GM15510 (cell line): ENCODE measurements around the gene ZEB2.

ENCODE experiments used
- POLR2A ChIP-seq: IDR thresholded peaks from 3 replicates; pipeline ENCODE4 v1.6.1; 2011; ENCODE audit warnings: borderline replicate concordance; ENCODE audit not compliant: insufficient read length; ENCODE audit errors: extremely low read depth

The ZEB2 gene

DNA sequence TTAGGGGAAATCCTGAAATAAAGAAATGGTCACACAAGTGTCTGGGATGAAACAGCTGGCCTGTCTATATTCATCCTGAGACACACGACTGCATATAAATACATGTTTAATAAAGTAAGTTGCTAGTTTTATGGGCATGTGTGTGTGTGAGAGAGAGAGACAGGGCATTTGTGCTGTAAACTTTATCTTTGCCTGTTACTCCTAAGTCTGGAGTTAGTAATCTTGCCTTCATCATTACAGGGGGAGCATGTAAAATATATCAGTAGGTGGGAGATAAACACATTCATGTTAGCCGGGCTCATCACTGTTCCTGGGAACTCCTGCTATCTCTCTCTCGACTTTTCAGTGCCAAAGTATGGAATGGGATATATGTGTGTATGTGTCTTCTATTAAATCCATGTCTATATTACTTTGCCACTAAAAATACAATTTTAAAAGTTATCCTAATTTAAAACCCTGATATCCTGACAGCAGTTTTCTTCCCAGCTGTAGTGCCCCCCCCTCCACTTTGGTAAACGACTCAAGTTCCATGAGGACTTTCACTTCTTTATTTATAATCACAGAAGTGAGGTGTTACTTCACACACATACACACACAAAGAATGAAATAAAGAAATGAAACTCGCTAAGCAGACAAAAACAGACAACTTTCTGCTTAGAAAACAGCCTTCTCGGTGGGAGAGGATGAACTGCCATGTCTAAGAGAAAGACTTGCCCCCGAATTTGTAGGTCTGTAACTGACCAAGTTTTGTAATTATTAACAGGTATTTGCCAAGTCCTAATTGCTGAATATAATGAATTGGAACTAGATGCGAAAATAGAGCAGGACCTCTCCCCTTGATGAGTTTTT lies 947 bp downstream of the ZEB2 start:
- TF ChIP-seq POLR2A: no peak

DNA sequence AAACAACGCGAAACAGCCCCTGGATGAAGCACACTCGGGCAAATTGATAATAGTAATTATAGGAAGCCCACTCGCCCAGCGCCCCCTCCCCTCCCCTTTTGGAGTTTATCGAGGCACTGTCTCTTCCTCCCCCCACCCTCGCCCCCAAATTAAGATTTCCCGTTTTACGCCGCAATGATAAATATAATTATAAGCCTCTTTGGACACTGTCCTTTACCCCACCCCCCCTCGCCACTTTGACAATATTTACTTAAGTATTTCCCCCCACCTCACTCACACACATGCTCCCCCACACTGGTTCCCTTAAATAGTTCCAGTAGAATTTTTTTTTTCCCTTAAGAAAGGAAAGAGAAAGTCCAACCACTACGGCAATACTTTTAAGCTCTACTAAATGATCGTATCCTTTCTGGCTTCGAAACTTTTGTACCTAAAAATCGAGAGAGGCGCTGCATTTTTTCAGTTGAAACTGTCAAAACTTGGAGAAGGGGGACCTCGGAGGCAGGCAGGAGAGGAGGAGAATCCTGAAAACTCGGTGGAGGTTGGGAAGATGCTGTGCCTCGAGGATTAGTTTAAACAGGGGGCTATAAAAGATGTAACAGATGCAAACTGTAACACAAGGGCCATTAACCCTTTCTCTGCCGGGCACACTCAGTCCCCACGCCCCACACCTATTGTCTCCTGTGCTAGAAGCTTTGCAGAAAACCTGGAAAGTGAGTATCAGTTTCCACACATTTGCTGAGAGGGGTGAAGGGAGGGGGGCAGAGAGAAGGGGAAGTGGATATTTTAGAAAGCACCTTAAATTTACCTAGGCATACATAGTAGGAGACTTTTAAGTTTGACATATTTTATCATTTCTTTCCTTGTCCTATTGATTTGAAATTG lies 1.8 kb downstream of the ZEB2 start:
- TF ChIP-seq POLR2A: no peak

DNA sequence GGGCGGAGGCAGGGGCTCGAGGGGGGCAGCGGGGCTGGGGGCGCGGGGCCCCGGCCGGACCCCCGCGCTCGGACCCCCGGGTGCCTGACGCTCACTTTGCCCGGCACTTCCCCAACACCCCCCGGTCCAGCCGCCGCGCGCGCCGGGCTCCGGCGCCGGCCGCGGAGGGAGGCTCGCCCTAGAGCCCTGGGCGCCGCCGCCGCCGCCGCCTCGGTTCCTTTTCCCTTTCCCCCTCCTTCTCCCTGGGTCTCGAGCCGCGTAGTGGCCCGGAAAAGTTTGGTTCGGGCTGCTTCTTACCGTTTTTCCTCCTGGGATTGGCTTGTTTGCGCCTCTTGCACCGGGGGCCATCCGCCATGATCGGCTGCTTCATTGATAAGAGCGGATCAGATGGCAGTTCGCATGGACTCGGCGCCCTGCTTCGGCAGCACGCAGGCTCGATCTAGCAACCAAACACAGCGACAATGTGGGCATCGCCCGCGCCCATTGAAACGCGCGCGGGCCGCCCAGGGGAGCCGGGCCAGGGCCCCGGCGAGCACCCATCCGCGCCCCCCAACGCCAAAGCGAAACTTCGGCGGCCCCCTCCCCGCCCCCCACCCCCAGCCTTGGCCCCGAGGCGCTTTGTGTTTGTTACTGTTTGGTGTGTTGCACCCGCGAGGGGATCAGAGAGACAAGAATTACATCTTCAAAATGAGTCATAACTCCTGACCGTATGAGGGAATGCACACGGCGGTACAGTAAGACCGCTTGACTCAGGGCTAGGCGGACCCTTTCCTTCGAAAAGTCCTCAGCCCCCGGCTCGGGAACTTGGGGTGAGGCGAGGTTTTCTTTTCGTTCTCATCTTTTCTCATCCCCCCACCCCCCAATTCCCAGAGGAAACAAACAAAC lies 2.7 kb downstream of the ZEB2 start:
- no peak for TF ChIP-seq POLR2A

DNA sequence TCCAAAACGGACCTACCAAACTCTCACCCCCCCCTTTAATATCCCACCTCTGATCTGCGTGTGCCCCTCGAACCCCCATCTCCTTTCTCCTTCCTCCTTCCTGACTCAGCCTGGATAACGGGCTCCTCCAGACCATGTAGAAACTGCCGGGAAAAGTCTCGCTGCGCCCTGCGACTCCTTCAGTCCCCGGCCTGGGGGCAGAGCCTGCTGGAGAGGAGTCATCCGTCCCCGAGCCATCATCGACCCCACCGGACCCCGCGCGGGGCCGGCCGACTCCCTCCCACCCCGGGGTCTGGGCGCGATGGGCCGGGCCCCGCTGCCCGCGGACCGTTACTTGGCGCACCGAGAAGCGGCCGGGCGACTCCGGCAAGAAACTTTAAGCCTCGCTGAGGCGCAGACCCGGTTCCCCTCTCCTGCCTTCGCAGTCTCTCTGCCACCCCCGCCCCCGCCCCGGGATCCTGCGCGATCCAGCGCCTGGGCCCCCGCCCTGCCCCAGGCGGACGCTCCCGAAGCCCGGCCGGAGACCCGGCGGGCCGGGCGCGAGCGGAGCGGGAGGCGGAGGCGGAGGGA lies 3.4 kb downstream of the ZEB2 start:
- no peak for TF ChIP-seq POLR2A

DNA sequence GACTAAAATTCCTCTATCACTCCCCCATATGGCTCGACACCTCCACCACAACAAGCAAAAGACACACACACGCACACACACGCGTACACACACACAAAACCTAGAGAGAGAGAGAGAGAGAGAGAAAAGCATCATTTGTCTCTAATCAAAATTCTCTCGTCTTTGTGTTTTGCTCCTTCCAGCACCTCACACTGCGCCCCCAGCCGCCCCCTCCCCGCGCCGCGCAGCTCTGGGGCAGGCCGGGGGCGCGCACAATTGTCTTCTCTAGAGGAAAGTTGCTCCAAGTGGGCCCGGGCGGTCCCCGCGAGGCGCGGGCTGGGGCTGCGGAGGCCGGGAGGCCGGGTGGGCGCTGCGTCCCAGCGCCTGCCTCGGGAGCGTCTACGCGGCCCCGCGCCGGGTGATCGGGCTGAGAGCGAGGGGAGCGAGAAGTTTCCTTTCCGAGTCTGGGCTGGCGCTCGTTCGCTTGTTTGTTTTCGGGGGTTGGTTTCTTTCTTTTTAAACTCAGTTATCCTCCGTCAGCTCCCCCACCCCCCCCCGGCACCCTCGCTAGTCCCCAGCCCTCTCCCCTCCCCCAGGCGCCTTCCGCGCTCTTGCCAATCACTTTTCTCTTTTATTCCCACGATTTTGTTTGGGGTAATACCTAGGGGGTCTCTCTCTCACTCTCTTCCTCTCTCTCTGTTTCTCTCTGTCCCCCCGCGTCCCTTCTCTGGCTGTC lies 4.1 kb downstream of the ZEB2 start:
- TF ChIP-seq POLR2A: no peak

DNA sequence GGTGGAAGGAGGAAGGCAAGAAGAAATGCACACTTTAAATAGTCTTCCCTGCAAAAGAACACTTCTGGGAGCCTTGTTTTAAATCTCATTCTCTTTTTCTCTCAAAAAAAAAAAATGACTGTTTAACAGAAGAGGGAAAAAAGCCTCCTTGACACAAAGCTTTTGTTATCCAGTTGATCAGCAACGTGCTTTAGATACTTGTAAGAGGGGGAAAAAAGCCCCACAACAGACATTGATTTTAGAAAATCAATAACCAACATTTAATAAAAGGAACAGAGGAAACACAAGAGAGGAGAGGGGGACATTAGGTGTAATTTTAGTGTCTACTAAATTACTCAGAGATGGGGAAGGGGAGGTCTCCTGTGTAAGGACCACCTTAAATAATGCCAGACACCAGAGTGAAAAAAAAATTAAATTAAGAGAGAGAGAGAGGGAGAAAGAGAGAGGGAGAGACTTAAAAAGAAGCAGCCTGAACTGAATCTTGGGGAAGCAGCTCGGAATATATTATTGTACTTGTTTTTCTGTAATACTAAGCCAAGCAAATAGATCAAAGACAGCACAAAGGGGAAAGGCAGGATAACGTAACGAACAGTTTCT lies 4.7 kb downstream of the ZEB2 start:
- TF ChIP-seq POLR2A: no peak

DNA sequence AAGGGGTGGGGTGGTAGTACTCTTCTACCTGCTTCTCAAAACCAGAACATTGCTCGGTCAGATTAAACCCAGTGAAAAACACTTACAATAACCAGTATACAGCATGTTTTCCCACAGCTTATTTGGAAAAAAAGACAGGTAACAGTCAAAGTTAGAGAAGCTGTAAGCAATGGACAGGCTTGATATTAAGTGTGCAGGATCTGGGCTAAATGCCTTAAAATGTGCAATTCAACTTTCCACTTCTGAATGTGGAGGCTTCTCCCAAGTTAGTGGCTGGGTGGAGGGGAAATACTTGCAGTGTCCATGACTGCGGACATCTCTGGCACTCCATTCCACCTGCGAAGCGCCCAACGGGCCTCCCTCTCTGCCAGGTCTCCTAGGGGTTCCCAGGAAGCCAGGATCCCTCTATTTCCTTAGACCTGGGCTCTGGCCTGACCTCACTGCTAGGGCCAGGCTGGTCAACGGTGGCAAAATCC lies 5.3 kb downstream of the ZEB2 start:
- no peak for TF ChIP-seq POLR2A

DNA sequence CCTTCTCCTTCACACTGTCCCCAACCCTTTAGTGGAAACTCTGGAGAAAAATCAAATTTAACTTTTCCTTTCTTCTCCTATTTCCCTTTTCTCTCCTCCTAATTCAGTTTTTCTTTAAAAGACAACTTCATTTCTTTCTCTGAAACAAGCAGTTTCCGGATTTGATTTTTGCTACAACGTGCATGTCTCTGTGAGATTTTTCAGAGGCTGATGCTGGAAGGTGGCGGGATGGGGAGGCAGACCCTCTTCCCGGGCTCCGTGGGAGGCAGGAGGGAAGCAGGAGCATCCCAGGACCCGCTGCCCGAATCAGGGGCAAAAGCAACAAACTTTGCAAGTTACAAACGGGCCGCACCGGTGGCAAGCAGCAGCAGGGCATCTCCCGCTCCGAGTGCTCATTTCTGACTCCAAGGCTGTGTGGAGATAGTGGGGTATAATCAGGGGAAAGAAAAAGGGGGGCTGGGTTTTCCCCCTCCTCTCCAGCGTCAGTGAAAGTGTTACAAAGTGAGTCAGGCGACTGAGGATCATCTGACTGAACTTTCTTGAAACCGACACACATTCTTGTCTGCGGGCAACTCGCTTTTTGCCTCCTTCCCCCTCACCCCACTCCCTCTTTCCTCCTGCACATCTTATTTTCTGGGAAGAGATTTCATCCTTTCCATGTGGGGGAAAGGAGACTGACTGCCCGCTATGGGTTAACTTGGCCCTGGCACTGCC lies 6.4 kb downstream of the ZEB2 start:
- no peak for TF ChIP-seq POLR2A

DNA sequence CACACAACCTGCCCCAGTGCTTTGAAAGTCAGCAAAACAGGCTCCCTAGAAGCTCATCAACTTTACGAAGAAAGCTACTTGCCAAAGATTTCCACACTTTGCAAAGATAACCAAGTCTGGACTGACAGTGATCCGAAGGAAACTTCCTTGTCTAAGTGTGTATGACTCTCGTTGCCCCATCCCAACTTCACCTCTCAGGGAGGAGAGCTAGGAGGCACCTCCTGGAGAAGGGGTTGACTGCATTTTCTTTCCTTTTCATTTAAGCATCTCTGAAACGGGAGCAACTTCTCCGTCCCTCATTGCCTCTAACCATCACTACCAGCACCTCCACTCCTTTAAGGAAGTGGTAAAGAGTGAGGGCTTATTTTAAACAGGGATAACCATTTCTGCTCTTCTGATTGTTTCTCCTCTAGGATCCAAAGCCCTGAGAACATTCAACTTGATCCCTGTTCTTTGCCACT lies 7.0 kb downstream of the ZEB2 start:
- no peak for TF ChIP-seq POLR2A

DNA sequence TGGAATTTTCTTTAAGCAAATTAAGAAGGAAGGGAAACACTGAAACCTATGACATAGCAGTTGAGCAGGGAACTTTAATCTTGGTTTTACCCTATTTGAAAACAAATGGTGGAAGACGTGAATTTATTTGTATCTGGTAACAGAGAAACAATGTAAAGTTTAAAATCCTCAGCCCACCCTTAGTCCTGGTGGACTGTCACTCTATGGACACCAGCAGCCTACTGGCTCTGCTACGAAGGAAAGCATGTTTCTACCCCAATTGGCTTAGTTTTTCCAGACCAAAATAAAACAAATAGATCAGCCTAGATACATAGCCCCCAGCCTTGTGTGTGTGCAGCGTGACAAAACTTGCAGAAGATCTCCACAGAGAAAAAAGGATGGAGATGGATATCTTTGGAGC lies 7.4 kb downstream of the ZEB2 start:
- TF ChIP-seq POLR2A: no peak

DNA sequence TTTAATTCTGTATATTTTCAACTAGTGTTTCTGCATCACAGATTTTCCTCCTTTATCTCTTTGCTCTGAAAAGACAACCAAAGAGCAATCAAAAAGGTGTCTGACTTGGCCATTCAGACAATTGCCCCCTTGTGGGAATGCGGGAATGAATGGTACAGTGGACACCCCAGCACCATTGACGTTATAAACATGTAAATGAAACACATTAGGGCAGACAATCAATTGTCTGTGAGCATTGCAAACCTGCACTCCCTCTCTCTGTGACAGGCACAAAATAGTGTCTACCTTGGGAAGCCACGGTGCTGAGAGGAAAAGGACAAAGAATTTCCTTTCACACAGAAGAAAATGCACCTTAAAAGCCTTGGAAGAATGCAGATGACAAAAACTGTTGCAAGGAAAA lies 8.0 kb downstream of the ZEB2 start:
- TF ChIP-seq POLR2A: no peak

DNA sequence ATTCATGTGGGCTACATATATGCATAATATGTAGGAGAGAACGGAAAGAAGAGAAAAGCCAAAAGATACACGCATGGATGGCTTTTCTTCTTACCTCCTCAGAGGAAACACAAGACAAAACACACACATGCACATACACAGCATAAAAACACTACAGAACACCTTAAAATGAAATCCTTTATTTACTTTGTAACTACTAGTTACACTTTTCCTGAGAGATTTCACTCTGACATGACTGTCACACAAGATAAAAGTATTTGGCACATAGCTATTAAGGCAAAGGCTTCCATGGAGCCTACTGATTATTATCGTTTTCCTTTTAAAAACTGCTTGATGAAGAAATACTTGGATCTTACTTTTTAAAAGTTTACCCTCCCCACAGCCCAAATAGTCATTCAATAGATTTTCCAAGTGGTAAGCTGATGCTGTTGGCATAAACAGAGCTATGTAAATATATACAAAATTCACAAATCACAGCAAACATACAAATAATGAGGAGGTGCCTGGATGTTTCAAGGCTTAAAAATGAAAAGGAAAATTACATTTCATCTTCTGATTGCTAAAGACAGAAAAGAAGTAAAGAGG lies 8.6 kb downstream of the ZEB2 start:
- no peak for TF ChIP-seq POLR2A
